ENCODE measurements around the gene SMAD3. TPM values are rescaled to one million over a fixed set of nuclear protein-coding genes. Genes with fewer than 3 reads are reported as not detected.
A peak's percentile ranks its signal among the peaks of the same experiment; 100 is the strongest.

SMAD3 gene
- total and polyA plus RNA-seq, 10 of the 15 experiments (the other 5 are each of a cell fraction or from before 2014, with no cell fraction given): 5.6 to 43.2 (median 16.0) TPM

DNA sequence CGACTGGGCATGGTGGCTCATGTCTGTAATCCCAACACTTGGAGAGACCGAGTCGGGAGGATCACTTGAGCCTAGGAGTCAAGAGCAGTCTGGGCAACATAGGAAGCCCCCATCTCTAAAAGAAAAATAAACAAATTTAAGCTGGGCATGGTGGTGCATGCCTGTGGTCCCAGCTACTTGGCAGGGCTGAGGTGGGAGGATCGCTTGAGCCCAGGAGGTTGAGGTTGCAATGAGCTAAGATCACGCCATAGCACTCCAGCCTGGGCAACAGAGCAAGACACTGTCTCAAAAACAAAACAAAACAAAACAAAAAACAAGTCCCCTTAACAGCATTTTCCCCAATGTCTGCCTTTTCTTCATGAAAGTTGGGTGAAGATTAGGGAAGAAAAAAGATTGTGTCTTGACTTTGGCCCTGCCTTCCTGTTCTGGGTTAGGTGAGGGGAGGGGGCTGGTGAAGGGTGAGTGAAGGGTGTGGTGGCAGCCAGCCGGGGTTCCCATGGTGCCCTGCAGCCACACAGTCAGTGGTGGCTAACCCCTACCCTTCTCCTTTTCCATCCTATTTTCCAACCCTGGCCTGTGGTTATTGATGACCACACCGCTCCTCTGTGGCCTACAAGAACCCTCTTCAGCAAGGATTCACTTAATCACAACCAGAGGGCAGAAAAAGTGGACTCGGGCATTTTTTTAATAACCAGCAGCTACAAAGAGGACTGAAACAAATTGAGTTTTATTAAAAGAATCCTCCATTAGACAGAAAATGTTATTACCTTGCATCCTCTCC, 28.4 kb upstream of the SMAD3 start:
- ChIA-PET RAD21 (ENCODE audit: unreplicated experiment) (interaction anchor here (0.7 to 1.8 kb wide), 5 partner anchors 32 to 64 kb away, joined by 3 to 7 read pairs (median 4); no protein-coding TSS in a partner anchor), CTCF (interaction anchor here (0.9 to 1.5 kb wide), 3 partner anchors 11 to 89 kb away, joined by 3 to 4 read pairs (median 4); no protein-coding TSS in a partner anchor), POLR2A (interaction anchor here (1.1 kb wide), 1 partner anchor 31 kb away, joined by 3 read pairs; no protein-coding TSS in a partner anchor), SMC1A (ENCODE audit: uncharacterized antibody, unreplicated experiment) (interaction anchor here (1.1 to 2.6 kb wide), 10 partner anchors 10 to 90 kb away, joined by 3 to 10 read pairs (median 6); no protein-coding TSS in a partner anchor)
- ATAC-seq: no peak
- peaks cover 5% of the 10 kb centered on the region; the same call in 1 of the 2 replicates for H3K4me1 ChIP-seq (ENCODE audit: control insufficient read depth, insufficient read depth, low read length)
- H3K27ac ChIP-seq (ENCODE audit: control insufficient read depth, insufficient read depth): no peak overlapping the region
- no peak for DNase-seq (ENCODE audit: low read depth, low spot score)
- peak; percentile 41 for FAIRE-seq
- H3K79me2 ChIP-seq (ENCODE audit: control insufficient read depth, insufficient read depth, low read length): no peaks in the 10 kb centered on the region
- no peak overlapping the region for H2AFZ ChIP-seq (ENCODE audit: control insufficient read depth, low read depth, low read length)
- no peak overlapping the region for H3K4me3 ChIP-seq
- H3K4me2 ChIP-seq (ENCODE audit: control insufficient read depth, insufficient read depth): no peak overlapping the region
- in situ Hi-C loops (cut with MboI): no loop called here
- BruUV-seq (replicated peaks): no TSS peak
- intact Hi-C loops (cut with micrococcal nuclease; ENCODE audit: unreplicated experiment): no loop called here
- TF ChIP-seq, protein P1, sequence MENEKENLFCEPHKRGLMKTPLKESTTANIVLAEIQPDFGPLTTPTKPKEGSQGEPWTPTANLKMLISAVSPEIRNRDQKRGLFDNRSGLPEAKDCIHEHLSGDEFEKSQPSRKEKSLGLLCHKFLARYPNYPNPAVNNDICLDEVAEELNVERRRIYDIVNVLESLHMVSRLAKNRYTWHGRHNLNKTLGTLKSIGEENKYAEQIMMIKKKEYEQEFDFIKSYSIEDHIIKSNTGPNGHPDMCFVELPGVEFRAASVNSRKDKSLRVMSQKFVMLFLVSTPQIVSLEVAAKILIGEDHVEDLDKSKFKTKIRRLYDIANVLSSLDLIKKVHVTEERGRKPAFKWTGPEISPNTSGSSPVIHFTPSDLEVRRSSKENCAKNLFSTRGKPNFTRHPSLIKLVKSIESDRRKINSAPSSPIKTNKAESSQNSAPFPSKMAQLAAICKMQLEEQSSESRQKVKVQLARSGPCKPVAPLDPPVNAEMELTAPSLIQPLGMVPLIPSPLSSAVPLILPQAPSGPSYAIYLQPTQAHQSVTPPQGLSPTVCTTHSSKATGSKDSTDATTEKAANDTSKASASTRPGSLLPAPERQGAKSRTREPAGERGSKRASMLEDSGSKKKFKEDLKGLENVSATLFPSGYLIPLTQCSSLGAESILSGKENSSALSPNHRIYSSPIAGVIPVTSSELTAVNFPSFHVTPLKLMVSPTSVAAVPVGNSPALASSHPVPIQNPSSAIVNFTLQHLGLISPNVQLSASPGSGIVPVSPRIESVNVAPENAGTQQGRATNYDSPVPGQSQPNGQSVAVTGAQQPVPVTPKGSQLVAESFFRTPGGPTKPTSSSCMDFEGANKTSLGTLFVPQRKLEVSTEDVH (IDR thresholded peaks at IDR 0.05; ENCODE audit: low read depth, partially characterized antibody): no peak
- TF ChIP-seq TCF12 (IDR thresholded peaks at IDR 0.05; ENCODE audit: low read depth, low read length): no peak
- no peak for TF ChIP-seq SPI1 (IDR thresholded peaks at IDR 0.05; ENCODE audit: borderline replicate concordance, insufficient read depth, low read depth, low read length)
- no peak for TF ChIP-seq GATAD2B (conservative IDR thresholded peaks at IDR 0.05; ENCODE audit: low read depth)
- TF ChIP-seq, protein P2, sequence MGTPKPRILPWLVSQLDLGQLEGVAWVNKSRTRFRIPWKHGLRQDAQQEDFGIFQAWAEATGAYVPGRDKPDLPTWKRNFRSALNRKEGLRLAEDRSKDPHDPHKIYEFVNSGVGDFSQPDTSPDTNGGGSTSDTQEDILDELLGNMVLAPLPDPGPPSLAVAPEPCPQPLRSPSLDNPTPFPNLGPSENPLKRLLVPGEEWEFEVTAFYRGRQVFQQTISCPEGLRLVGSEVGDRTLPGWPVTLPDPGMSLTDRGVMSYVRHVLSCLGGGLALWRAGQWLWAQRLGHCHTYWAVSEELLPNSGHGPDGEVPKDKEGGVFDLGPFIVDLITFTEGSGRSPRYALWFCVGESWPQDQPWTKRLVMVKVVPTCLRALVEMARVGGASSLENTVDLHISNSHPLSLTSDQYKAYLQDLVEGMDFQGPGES (IDR thresholded peaks at IDR 0.05): no peak
- no peak overlapping the region for H3K9ac ChIP-seq (ENCODE audit: control insufficient read depth, insufficient read depth, low read length)
- H3K9me3 ChIP-seq (replicated peaks; ENCODE audit: control insufficient read depth, insufficient read depth, low read length): no peaks in the 10 kb centered on the region; the same call in 2 of the 3 replicates
- no peaks in the 10 kb centered on the region for H3K27me3 ChIP-seq (replicated peaks in 1 of 2; ENCODE audit: control insufficient read depth in 2 of 2, insufficient read depth in 2 of 2, low read length in 1 of 2)
- WGBS (ENCODE audit: insufficient coverage, insufficient replicate concordance, low lambda C conversion rate, missing lambda C conversion rate): 67% methylated on average over 8 of the region's 8 CpGs
- H3K36me3 ChIP-seq (ENCODE audit: control insufficient read depth in 2 of 2, insufficient read depth in 2 of 2, low read length in 1 of 2): no peaks in the 10 kb centered on the region; a peak in 1 of 4 replicates
- H4K20me1 ChIP-seq (ENCODE audit: control insufficient read depth, insufficient read depth): no peaks in the 10 kb centered on the region
